Stimulated activated CD4-positive, alpha-beta T cell treated with anti-CD3 and anti-CD28 coated beads, Interleukin-15, amount 100 ng/mL, for 24 hours (primary cell): ENCODE measurements around the gene TMEM88.
"Not testable (repeated sequence)": the region's sequence is repeated elsewhere in the genome, so short reads cannot be mapped to it uniquely, and the experiment has no call there.

Source experiments
- DNase-seq: peaks from one replicate; pipeline ENCODE4 v3.0.0-alpha.2; 2020

The TMEM88 gene

DNA sequence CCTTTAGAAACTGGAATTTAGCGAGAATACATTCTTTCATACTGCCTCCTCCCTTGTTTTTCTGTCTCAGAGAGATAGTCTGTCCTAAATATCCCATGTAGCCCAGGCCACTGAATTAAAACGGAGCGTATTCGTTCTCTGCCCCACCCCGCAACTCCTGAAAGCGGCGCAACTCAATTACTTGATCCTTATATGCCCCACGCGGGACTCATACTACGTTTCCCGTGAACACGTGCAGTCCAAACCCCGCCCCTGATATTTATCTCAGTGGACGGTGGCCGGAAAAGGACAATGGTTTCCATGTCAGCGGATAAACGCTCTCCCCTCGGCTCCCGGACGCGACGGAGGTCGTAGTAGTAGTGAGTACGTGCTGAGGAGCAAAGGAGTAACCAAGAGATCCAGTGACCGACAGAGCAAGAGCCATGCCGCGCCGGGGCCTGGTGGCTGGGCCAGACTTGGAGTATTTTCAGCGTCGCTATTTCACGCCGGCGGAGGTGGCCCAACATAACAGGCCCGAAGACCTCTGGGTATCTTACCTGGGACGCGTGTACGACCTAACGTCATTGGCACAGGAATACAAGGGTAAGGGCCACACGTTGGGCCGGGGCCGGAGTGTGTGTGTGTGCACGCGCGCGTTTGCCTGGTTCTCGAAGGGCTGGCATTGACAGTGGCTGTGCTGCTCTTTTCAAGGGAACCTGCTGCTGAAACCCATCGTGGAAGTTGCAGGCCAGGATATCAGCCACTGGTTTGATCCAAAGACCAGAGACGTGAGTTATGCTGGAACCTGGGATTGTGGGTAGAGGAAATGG, 3.1 kb downstream of the TMEM88 start, which contains the start of gene CYB5D1:
CYB5D1 (plus strand) TSS at position 291 of the 809 bp plus-strand sequence; CDS start at position 423, 132 bp downstream.
- peak; percentile 91 for DNase-seq

DNA sequence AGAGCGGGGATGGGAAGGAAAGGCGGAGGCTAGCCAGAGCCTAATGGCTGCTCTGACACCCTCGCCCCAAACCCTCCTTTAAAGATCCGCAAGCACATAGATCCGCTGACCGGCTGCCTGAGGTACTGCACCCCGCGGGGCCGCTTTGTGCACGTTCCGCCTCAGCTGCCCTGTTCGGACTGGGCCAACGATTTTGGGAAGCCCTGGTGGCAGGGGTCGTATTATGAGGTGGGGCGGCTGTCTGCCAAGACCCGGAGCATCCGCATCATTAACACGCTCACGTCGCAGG, 3.6 kb downstream of the TMEM88 start:
- DNase-seq = peak; percentile 63

DNA sequence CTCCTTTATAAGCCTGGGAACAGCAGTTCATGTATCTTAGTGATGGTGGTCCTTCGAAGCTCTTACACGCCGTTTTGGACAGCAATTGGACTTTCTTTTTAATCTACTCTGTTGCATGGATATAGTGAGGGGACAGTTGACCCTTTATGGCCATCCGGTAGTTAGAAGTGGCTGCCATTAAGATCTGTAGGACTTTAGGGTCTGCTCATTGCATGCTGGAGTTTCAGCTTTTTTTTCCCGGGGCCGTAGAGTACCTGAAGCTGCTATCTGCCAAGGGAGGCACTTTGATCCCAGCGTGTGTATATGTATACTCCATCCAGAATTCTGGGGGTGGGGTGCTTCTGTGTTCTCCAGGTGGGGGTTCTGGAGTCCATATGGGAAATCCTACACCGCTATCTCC, 4.2 kb downstream of the TMEM88 start:
- no peak for DNase-seq

DNA sequence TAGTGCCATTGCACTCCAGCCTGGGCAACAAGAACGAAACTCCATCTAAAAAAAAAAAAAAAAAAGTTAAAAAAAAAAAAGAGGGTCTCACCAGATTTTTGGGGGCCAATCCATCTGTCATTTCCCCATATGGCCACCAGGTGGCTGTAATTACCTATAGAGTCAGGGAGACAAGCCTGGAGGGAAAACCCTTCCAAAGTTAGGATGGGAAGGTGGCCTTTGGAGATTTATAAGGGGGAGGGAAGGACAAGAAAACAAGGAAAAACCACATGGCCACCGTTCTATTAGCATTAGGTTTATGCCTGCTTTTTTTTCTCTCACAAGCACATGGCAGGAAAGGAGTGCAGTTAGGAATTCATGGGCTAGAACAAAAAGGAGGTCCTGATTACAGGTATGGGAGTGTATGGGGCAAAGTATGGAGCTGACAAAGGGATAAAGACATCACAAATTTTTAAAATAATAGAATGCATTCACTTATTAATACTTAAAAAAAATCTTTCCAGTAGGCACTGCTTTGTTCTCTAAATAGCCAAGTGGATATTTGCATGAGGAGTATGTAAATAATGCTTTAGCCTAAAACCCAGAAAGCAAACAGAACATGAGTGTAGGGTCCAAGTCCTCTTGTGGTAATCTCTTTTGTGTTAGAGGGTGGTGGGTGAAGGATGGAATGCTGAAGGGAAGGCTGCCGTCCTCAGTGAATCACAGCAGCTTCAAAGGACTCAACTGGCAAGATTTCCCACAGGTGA, 8.0 kb downstream of the TMEM88 start:
- DNase-seq = peak; percentile 46

DNA sequence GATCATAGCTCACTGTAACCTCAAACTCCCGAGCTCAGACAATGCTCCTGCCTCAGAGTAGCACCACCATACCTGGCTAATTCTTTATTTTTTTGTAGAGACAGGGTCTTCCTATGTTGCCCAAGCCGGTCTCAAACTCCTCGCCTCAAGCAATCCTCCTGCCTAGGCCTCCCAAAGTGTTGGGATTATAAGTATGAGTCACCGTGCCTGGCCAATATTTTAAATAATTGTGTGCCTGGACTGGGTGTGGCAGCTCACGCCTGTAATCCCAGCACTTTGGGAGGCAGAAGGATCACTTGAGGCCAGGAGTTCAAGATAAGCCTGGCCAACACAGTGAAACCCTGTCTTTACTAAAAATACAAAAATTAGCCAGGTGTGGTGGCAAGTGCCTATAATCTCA, 9.5 kb downstream of the TMEM88 start:
- not testable (repeated sequence) for DNase-seq

DNA sequence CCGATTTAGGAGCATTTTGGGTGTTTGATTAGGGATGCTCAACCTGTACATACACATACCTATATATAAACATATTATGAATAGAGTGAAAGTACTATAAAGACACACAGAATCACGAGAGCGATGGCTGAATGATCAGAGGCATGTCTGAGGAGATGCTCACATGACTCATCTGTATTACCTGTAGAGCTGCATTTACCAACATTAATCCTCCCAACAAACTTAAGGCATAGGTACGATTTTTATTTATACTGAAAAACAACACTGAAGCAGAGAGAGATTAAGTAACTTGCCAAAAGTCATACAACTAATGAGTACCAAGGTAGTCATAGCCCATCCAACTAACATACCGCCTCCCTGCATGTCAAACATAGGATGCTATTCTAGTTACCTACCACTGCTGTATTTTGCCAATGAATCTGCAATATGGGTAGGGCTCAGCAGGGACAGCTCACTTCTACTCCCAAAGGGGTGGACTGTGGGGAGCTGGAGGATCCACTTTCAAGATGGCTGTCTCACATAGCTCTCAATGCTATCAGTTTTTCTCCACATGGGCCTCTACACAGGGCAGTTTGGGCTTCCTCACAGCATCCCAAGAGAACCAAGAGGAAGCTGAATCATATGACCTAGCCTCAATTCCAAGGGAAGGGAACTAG, 10.3 kb downstream of the TMEM88 start:
- no peak for DNase-seq

DNA sequence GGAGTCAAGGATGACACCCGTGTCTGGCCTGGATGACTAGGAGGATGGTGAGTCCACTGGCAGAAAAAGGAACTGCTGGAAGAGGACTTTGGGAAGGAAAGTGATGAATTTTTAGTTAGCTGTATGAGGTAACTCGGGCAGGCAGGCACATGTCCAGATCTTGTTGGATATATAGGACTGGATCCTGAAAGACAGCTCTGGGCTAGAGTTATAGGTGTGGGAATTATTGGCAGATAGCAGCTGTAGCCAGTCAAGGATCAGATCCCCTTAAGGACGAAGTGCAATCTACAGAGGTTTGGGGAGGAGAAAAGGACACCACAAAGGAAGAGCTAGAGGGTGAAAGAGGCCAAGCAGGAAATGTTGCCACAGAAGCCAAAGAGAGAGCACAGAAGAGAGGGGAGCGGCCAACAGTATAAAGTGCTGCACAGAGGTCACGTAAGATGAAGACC, 13.0 kb downstream of the TMEM88 start:
- DNase-seq = no peak

DNA sequence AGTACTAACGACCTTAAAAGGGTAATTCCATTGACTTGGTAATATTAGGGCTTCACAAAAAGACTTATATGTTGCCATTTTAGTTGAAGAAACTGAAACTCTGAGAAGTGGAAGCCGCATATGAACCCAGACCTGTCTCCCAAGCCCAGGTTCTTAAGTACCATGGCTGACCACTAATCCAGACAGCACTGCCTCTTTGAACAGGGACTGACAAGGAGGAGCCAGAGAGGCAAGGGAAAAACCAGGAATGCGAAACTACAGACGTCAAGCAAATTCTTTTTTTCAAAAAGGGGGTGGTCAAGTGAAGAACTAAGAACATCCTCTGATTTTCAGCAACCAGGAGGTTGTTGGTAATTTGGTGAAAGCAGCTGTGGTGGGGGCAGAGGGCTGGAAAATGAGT, 18.2 kb downstream of the TMEM88 start:
- DNase-seq = no peak

DNA sequence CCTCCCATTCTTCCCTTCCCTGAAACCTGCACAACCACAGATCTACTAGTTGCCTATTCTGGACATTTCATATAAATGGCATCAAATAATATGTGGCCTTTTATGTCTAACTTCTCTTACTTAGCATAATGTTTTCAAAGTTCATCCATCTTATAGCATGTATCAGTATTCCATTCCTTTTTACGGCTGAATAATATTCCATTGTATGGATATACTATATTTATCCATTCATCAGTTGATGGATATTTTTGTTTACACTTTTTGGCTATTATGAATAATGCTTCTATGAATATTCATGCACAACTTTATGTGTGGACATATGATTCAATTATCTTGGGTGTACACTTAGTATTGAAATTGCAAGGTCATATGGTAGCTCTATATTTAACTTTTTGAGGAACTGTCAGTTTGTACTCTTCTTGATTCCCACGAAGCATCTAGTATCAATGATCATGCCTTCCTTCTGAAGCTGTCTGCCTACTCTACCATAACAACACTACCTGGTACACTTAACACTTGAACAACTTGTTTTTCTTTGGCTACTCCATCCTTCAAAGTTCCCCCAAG, 21.0 kb downstream of the TMEM88 start:
- DNase-seq = no peak

DNA sequence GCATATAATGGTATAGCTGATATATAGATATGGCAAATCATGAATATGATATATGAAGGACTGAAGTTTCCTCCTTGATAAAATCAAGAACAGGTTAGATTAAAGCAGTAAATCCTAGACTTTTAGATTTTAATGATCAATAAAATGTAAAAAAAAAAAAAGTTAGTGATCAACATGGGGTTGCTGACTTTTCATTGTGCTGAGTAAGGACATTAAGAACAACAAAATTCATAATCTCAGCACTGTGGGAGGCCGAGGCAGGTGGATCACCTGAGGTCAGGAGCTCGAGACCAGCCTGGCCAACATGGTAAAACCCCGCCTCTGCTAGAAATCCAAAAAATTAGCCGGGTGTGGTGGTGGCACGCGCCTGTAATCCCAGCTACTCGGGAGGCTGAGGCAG, 23.4 kb downstream of the TMEM88 start:
- DNase-seq = no peak

DNA sequence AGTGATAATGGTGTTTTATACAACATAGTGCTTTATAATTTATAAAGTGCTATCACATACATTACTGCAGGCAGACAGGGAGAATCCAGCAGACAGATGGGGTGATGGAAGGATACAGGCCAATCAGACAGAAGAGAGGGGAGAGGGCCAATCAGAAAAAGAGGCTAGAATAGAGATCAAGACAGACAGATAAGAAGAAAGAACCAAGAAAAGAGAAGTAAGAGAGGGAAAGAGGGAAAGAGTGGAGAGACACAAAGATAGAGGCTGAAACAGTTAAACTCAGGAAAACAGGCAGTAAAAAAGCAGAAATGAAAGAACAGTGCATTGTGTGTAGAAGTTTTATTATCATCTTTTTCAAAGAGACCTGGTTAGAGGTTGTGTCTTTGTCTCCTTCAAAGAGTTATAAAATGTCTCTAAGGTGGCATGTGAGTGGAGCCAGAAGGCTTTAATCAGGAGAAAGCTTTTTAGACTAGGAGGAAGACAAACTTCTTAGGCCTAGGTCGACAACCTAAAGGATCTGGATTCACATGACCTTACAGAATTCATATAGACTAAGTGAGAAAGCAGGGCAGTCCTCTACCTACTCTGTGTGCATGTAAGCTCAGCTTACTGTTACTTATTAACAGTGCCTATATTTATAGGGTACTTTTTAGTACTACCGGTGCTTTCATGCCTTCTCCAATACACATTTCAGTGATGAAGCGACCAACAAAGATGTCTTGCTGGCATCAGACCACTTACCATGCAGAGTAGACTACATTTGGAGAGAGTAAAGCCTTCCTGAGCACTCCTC, 25.4 kb downstream of the TMEM88 start:
- no peak for DNase-seq

DNA sequence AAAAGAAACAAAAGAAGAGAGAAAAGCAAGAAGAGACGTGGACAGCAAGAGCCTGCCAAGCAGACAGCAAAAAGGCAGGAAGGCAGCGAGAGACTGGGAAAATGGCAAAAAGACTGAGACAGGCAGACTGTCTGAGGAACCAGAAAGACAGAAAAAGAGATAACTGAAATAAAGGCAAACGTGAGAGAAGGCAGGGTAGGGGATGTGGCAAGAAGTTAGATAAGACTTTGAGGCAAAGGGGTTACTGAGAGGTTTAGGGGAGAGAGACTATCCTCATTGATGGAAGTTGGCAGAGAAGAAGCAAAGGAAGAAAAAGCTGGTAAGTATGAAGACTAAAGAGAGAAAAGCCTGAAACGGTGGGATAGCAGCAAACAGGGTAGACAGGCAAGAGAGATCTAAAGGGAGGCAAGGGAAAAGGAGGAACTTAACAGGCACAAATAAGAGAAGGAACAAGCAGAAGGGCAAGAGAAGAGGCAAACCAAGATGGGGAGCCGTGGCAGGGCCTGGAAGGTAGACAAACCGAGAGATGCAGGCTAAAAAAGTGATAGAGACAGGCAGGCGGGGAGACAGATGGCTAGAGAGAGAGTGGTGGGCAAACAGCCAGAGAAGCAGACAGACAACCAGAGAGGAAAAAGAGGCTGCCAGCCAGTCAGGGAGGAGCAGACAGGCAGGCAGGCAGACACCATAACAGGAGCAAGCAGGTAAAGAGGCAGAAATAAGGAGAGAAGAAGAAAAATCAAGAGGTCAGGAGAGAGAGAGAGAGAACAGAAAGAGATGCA, 26.6 kb downstream of the TMEM88 start:
- DNase-seq = no peak

DNA sequence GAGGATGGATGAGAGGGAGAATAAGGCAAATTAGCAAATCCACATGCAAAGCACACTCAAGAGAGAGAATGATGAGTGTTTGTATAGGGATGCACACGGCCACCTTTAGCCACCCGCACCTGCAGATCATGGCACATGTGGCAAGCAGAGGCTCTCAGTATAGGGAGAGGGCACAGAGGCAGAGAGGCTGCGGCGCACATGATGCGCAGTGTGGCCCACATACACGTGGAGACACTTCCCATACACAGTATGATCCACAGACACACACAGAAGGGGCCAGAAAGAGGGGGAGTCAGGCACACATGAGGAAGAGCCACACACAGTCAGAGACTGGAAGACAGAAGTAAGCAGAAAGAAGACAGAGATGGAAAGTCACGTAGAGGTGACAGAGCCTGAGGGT, 27.2 kb downstream of the TMEM88 start:
- DNase-seq = peak; percentile 21

DNA sequence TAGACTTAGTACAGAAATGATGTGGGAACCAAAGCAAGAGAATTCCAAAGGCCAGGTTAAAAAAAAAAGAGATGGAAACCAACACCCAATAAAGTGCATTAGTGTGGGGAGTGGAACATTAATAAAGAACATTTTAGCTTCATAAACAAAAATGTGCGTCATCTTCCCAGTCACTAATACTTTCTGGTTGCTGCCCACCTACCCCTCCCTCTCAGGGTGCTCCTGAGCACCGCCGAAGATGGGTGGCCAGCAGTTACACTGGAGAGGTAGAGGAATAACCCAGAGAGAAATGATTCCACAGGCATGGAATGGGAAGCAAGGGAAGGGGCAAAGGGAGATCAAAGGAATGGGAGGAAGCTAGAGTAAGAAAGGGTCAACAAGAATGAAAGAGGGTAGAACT, 27.8 kb downstream of the TMEM88 start:
- DNase-seq = no peak

DNA sequence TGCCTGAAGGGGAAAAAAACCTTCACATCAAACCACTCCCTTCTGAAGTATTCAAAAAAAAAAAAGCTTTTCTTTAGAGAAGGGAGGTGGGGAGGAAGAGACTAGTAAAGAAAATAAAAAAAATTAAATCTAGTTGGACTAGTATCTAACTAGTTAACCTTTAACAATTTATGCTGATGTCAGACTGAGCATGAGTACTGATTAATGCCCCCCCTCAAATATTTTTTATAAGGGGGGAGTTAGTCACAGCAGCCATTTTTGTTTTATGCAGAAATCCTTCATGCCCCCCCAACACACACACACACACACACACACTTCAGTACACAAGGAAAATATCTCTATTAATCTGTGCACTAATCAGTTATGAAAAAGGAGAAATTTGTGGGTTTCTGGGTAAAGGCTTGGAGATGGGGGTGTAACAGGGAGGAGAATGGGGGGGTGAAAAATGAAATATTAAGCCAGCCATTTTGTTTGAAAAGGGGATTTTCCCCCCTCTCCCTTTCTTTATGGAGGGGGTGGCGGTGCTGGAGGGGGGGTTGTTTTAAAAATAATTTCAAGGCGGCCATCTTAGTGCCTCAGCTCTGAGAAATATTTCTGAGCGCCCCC, 29.0 kb downstream of the TMEM88 start:
- peak; percentile 45 for DNase-seq

DNA sequence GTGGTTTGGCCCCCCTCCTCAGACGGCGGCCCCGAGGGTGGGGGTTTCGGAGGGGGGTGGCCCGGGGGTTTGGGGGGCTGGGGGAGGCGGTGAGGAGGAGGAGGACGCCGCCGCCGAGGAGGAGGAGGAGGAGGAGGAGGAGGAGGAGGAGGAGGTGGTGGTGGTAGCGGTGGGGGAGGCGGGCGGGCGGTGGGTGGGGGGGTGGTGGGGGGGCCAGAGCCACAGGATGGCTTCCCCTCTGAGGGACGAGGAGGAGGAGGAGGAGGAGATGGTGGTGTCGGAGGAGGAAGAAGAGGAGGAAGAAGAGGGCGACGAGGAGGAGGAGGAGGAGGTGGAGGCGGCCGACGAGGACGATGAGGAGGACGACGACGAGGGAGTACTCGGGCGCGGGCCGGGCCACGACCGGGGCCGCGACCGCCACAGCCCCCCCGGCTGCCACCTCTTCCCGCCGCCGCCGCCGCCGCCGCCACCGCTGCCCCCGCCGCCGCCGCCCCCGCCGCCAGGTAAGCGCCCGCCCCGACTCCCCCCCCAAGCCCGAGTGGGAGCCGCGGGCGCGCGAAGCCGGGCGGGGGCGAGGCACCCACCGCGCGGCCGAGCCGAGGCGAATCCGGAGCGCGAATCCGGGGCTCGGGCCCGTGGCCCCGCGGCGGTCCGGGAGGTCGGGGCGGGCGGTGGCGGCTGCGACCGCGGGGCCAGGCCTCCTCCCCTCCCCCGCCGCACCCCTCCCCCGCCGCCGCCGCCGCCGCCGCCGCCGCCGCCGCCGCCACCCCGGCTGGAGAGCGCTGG, 29.9 kb downstream of the TMEM88 start:
- DNase-seq = peak; percentile 46

DNA sequence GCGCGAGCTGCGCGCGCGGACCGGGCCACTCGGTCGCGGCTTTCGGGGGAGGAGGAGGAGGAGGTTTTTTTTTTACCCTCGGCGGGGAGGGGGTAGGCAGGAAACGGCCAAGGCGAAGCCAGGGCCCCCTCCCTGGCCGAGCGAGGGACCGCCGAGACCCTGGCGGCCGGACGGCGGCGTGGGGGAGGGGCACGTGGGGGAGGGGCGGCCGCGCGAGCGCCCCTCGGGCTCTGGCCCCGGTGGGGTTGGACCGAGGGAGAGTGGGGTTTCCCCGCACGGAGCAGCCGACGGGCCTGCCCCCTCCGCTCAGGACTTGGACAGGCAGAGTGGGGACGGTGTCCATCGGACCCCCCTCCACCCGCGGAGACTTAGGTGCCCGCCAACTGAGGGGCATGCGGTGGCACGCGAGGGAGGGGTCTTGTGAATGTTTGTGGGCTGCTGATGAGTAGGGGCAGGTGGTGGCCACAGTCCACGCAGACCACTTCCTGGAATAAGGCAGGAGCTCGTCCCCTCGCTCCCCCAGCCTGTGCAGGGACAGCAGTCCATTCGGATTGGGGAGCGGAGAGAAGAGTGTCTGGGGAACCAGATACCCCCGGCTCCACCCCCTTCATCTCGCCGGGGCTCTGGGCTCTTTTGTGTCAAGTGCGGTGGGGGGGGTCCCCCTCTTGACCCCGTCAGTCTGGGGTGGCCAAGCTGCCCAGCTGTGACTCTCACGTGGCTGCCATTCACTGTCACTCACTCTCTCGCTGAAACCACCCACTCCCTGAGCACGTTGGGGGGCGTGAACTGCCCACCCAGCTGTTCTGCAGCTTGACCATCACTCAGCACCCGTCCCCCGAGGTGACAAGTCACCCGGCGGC, 30.7 kb downstream of the TMEM88 start:
- peak; percentile 66 for DNase-seq

DNA sequence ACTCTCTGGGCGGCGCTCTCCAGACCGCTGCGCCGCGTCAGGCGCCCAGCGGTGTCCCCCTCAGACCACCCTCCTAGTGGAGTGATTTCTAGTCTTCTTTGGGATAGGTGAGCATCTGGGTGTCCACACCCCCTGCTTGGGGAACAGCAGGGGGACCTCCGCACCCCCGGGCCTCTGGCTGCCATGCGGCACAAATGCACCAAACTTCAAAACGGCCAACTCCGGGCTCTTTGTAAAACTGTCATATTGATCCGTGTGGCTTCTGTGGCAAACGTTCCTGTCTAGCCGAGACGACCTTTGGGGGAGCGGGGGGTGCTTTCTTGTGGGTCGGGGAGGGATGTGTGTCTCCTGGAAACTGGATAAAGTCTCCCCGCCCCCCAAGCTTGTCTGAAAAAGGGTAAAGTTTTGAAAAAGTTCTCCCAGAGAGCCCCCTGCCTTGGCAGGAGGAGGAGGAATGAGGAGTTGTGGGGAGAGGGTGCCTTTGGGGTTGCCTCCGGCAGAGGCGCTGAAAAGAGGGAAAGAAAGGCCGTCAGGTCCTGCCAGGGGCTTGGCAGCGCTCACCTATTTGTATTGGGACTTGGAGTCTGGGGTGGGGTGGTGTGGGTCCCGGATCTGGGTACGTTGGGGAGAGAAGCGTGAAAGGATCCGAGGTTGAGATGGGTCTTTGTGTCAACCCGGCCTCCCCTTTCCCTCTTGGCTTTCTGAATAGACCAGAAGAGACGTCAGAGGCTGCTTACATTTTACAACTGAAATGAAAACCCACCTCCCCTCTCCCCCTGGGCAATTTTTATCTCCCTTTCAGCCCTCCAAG, 31.6 kb downstream of the TMEM88 start:
- peak; percentile 67 for DNase-seq

DNA sequence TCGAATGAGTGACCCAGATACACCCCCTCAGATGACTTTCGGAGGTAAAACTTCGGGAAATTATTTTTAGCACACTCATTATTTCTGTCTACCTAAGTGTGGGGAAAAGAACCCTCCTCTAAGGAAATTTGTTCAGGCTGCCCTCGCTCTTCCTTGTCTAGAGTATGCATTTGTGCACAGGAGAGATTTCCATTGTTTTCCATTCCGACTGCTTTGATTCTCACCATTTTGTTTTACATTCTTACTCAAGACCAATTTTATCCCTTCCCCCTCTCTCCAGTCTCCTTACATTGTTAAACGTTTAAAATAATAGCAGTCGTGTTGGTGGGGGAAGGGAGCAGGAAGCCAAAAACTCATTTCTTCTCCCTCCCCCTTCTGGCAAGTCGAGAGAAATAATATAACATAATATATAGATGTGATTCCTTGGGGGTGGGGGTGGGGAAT, 32.2 kb downstream of the TMEM88 start:
- no peak for DNase-seq
